HepG2 (cell line): ENCODE results near the gene NACAD. TPM values are rescaled to one million over a fixed set of nuclear protein-coding genes. Genes with fewer than 3 reads are reported as not detected.
A peak's percentile ranks its signal among the peaks of the same experiment; 100 is the strongest.

Experiments
- ATAC-seq: fragments of 200-7000 bp; cut with Tn5 transposase; 3 replicates; pipeline ENCODE4 v1.9.1; 2020; ENCODE audit warnings: mild to moderate bottlenecking, moderate library complexity
- BruUV-seq: library from RNA; stranded (reverse); fragments of 400-500 nt; replicated peaks from 2 replicates; lab custom pipeline; 2021; lab: Mats Ljungman, UMichigan
- CTCF ChIA-PET: fragments of 300-600 bp; formaldehyde crosslinking; extraction: SDS; loops from one replicate; lab custom pipeline; 2021; ENCODE audit warnings: low total read pairs, inconsistent platforms, low intra/inter-chr PET ratio; lab: Yijun Ruan, JAX
- POLR2A ChIA-PET: fragments of 350-600 bp; sonication (Branson Sonifier 250); formaldehyde crosslinking; loops from one replicate; lab custom pipeline; 2020; ENCODE audit warnings: antibody characterized with exemption, inconsistent platforms; lab: Yijun Ruan, JAX
- DNase-seq: peaks from one replicate; pipeline ENCODE4 v3.0.0-alpha.2; 2015; ENCODE audit warnings: low spot score
- FAIRE-seq: peaks from 3 replicates; lab custom pipeline; 2011; peaks lifted over from hg19 to GRCh38; lab: Jason Lieb, UNC
- H2AFZ ChIP-seq: one replicate; pipeline ENCODE4 v1.6.1; 2011; ENCODE audit warnings: low read length, inconsistent platforms
- H3K27ac ChIP-seq: fragments of 300-600 bp; 3 replicates; pipeline ENCODE4 v1.8.0; 2011; ENCODE audit warnings: mixed run types, mild to moderate bottlenecking, mixed read lengths, low read length, inconsistent platforms; ENCODE audit not compliant: insufficient read depth; ENCODE audit errors: extremely low read length
- H3K27me3 ChIP-seq, 2 experiments: fragments of 200-600 bp in 1 of 2; 2 replicates in 1 of 2; 3 replicates in 1 of 2; pipeline versions ENCODE4 v1.6.0 to v1.8.0; 2011; ENCODE audit warnings: low read length in 2 of 2, mild to moderate bottlenecking in 2 of 2, moderate library complexity in 2 of 2, inconsistent platforms in 1 of 2; ENCODE audit not compliant: insufficient read depth in 2 of 2, control insufficient read depth in 1 of 2
- H3K36me3 ChIP-seq, 2 experiments: fragments of 200-600 bp in 1 of 2; replicated peaks in 1 of 2; 2 replicates in 1 of 2; 3 replicates in 1 of 2; pipeline versions ENCODE4 v1.5.1 to v1.8.0; 2011; ENCODE audit warnings: low read length in 2 of 2, inconsistent platforms in 1 of 2; ENCODE audit not compliant: insufficient read depth in 2 of 2, control insufficient read depth in 1 of 2
- H3K4me1 ChIP-seq: 2 replicates; pipeline ENCODE4 v1.5.1; 2012; ENCODE audit warnings: low read length, inconsistent platforms; ENCODE audit not compliant: insufficient read depth
- H3K4me2 ChIP-seq: 2 replicates; pipeline ENCODE4 v1.6.0; 2011; ENCODE audit warnings: low read depth, low read length, inconsistent platforms
- H3K4me3 ChIP-seq, 3 experiments: fragments of 200-600 bp in 1 of 3; sonication (generic), shearing (Covaris generic) in 1 of 3; replicated peaks in 1 of 3; 2 replicates each; pipeline ENCODE4 v1.5.1; 2011 to 2016; ENCODE audit warnings: low read length in 3 of 3, inconsistent platforms in 2 of 3, low read depth in 2 of 3, mild to moderate bottlenecking in 2 of 3, control low read depth in 1 of 3, mixed read lengths in 1 of 3; ENCODE audit not compliant: insufficient read depth in 1 of 3
- H3K79me2 ChIP-seq: one replicate; pipeline ENCODE4 v1.6.1; 2011; ENCODE audit warnings: low read length, inconsistent platforms; ENCODE audit not compliant: insufficient read depth
- H3K9ac ChIP-seq: 2 replicates; pipeline ENCODE4 v1.6.0; 2011; ENCODE audit warnings: mild to moderate bottlenecking, low read depth, low read length, inconsistent platforms; ENCODE audit not compliant: insufficient read depth
- H3K9me3 ChIP-seq: 2 replicates; pipeline ENCODE4 v1.5.1; 2012; ENCODE audit warnings: mild to moderate bottlenecking, low read length
- H4K20me1 ChIP-seq: 2 replicates; pipeline ENCODE4 v1.6.0; 2011; ENCODE audit warnings: inconsistent platforms, mild to moderate bottlenecking, low read length, moderate library complexity; ENCODE audit not compliant: insufficient read depth
- CCAR2 ChIP-seq: fragments of 200-400 bp; formaldehyde crosslinking; optimal IDR thresholded peaks from 2 replicates; pipeline ENCODE3; 2018; ENCODE audit warnings: low read depth, mild to moderate bottlenecking, low read length, moderate library complexity
- HNRNPH1 ChIP-seq: fragments of 200-400 bp; formaldehyde crosslinking; optimal IDR thresholded peaks from 2 replicates; pipeline ENCODE3; 2017; ENCODE audit warnings: mild to moderate bottlenecking, low read depth, low read length
- HNRNPUL1 ChIP-seq: fragments of 200-400 bp; formaldehyde crosslinking; IDR thresholded peaks from 2 replicates; pipeline ENCODE4 v1.6.1; 2017; ENCODE audit warnings: low read depth, mild to moderate bottlenecking, low read length, moderate library complexity
- KAT2B ChIP-seq: fragments of 150-350 bp; IDR thresholded peaks from 2 replicates; pipeline ENCODE4 v1.6.1; 2014; ENCODE audit warnings: low read depth, low read length, borderline replicate concordance
- MAFG ChIP-seq: sonication (generic); formaldehyde crosslinking; IDR thresholded peaks from 2 replicates; pipeline ENCODE4 v1.5.1; 2020; ENCODE audit warnings: mild to moderate bottlenecking, missing genetic modification reagents
- POLR2AphosphoS2 ChIP-seq: IDR thresholded peaks from 2 replicates; pipeline ENCODE4 v1.6.1; 2011; ENCODE audit warnings: low read depth, low read length, improper control_type of control experiment
- SPEN ChIP-seq: sonication (generic); formaldehyde crosslinking; IDR thresholded peaks from 2 replicates; pipeline ENCODE4 v1.5.1; 2020; ENCODE audit warnings: low read depth, mild to moderate bottlenecking, missing genetic modification reagents
- SSRP1 ChIP-seq: IDR thresholded peaks from 2 replicates; pipeline ENCODE4 v1.6.1; 2016; ENCODE audit warnings: control low read depth
- ZNF558 ChIP-seq: sonication (generic); formaldehyde crosslinking; IDR thresholded peaks from 2 replicates; pipeline ENCODE4 v1.9.0; 2022; ENCODE audit warnings: mild to moderate bottlenecking, missing genetic modification reagents, borderline replicate concordance
- ZNF780A ChIP-seq: sonication (generic); formaldehyde crosslinking; IDR thresholded peaks from 2 replicates; pipeline ENCODE4 v1.8.0; 2022; ENCODE audit warnings: mild to moderate bottlenecking, missing genetic modification reagents, moderate library complexity
- ZZZ3 ChIP-seq: sonication (generic); formaldehyde crosslinking; IDR thresholded peaks from 2 replicates; pipeline ENCODE4 v1.4.0; 2020; ENCODE audit warnings: missing genetic modification reagents, mild to moderate bottlenecking, borderline replicate concordance
- WGBS: methylation state at CpG from one replicate; pipeline ENCODE4 v1.1.6; 2017; ENCODE audit warnings: low lambda C conversion rate; 5-methylcytosine and 5-hydroxymethylcytosine counted together
- in situ Hi-C: cut with HindIII; loops from 2 replicates; pipeline ENCODE4 v1.10.0; 2017; ENCODE audit warnings: low pct_unique_long_range_greater_than_20kb; ENCODE audit not compliant: extremely low pct_ligation_motif_present
- intact Hi-C: fragments of 100-400 bp; cut with micrococcal nuclease; formaldehyde crosslinking; loops from one replicate; pipeline ENCODE4 v1.10.0; 2022; ENCODE audit not compliant: unreplicated experiment
- polyA plus RNA-seq, 8 experiments: library from polyadenylated mRNA; depleted of rRNA in 3 of 8; stranded (reverse) in 7 of 8; unstranded in 1 of 8; fragments of >200 nt; fragmentation: Illumina TruSeq in 4 of 8; extraction: Trizol in 4 of 8; gene quantifications; 2 replicates each; pipeline versions ENCODE4 v1.2.1 to v1.2.3, GENCODE V29; 2011 to 2016; ENCODE audit warnings: low read depth in 4 of 8, missing spikeins in 1 of 8, mixed read lengths in 1 of 8; ENCODE audit not compliant: insufficient read depth in 1 of 8
- total RNA-seq, 5 experiments: library from RNA; depleted of rRNA; stranded (reverse); fragments of >200 nt; fragmentation: Illumina TruSeq; extraction: Trizol; gene quantifications; 2 replicates each; pipeline ENCODE4 v1.2.3, GENCODE V29; 2016; ENCODE audit warnings: low read depth in 1 of 5
- TF ChIP-seq, protein P1 (sequence below): sonication (generic); formaldehyde crosslinking; IDR thresholded peaks from 2 replicates; pipeline ENCODE4 v1.8.0; 2022; ENCODE audit warnings: missing genetic modification reagents, mild to moderate bottlenecking, moderate library complexity, borderline replicate concordance
- TF ChIP-seq, protein P2 (sequence below): IDR thresholded peaks from 2 replicates; pipeline ENCODE4 v1.6.1; 2012; ENCODE audit warnings: inconsistent platforms
- TF ChIP-seq, protein P3 (sequence below): fragments of 450-650 bp; IDR thresholded peaks from 2 replicates; pipeline ENCODE4 v1.6.1; 2016

NACAD gene
- total and polyA plus RNA-seq, 2 of the 13 experiments (the other 11 are each of a cell fraction or from before 2014, with no cell fraction given): 0.04 TPM; not detected in 1

DNA sequence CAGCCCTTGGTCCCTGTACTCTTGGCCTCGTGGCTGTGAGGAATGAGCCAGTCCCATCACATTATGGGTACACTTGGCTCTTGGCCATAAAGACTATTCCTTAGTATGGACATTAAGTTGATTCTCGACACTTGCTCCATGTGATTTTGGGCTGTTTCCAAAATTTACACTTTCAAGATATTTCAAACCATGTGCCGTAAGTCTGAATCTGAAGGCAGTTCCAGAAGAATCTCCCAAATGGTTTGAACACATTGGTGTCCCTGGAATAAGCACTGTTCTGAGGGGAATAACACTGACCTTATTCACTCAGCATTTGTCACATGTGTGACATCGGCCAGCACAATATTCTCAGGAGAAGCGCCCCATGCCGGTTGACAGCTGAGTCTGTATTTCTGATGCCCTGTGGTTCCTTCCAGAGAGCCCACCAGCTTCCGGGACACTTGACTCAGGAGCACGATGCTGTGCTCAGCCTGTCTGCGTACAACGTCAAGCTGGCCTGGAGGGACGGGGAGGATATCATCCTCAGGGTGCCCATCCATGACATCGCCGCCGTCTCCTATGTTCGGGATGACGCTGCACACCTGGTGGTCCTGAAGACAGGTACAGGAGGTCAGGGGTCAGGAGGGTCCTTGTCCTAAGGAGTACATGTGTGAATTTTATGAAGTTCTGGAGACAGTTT, 24.6 kb downstream of the NACAD start:
- in situ Hi-C loops: no loop called here

DNA sequence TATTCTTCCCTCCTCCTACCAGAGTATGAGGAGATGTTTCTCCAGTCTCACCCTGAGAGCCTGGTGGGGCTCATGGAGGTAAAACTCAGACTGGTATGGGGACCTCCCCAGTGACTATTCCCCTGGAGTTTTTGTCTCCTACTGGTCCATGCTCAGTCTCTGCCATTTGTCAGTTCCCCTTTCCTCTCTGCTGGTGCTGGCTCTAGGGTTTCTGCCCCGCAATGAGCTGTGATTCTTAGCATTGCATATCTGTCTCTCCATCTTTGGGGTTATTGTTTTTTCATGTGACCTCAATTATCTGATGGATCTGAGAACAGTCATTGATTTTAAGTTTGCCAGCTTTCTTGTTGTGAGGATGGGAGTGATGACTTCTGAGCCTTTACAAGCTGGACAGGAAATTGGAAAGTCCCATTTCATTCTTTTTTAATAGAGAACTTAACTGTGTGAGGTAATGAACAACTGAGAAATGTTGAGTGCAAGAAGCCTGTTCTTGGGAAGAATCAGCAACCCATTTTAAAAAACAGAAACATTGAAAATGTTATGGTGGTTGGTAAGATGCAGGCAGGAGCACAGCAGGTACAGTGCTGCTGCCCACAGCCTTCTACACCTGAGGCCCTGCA, 26.9 kb downstream of the NACAD start:
- ChIA-PET CTCF (no interaction called here), POLR2A (no interaction called here)
- no peaks in the 10 kb centered on the region for H4K20me1 ChIP-seq
- H3K27me3 ChIP-seq: no peaks in the 10 kb centered on the region
- in situ Hi-C loops: no loop called here
- H3K9ac ChIP-seq: no peak overlapping the region
- H3K79me2 ChIP-seq: no peaks in the 10 kb centered on the region
- no peaks in the 10 kb centered on the region for H3K4me1 ChIP-seq
- intact Hi-C loops: no loop called here
- H3K9me3 ChIP-seq: no peaks in the 10 kb centered on the region
- no peak overlapping the region for H3K4me3 ChIP-seq
- H3K4me2 ChIP-seq: no peak overlapping the region
- ATAC-seq: no peak
- 100% methylated on average over 1 of the region's 1 CpG for WGBS
- H3K36me3 ChIP-seq: peaks cover 0 to 14% of the 10 kb centered on the region in 2 experiments; a peak in 4 of 5 replicates
- no peak overlapping the region for H2AFZ ChIP-seq
- no peak for DNase-seq
- H3K27ac ChIP-seq: no peak overlapping the region
- no TSS peak for BruUV-seq
- no peak for FAIRE-seq
- no peak for TF ChIP-seq MAFG (CRISPR knock-in tag)
- no peak for TF ChIP-seq HNRNPUL1
- no peak for TF ChIP-seq POLR2AphosphoS2
- TF ChIP-seq KAT2B: no peak
- TF ChIP-seq, protein P1, sequence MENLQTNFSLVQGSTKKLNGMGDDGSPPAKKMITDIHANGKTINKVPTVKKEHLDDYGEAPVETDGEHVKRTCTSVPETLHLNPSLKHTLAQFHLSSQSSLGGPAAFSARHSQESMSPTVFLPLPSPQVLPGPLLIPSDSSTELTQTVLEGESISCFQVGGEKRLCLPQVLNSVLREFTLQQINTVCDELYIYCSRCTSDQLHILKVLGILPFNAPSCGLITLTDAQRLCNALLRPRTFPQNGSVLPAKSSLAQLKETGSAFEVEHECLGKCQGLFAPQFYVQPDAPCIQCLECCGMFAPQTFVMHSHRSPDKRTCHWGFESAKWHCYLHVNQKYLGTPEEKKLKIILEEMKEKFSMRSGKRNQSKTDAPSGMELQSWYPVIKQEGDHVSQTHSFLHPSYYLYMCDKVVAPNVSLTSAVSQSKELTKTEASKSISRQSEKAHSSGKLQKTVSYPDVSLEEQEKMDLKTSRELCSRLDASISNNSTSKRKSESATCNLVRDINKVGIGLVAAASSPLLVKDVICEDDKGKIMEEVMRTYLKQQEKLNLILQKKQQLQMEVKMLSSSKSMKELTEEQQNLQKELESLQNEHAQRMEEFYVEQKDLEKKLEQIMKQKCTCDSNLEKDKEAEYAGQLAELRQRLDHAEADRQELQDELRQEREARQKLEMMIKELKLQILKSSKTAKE: no peak
- no peak for TF ChIP-seq SPEN
- TF ChIP-seq HNRNPH1: no peak
- no peak for TF ChIP-seq ZZZ3 (CRISPR knock-in tag)
- TF ChIP-seq, protein P2, sequence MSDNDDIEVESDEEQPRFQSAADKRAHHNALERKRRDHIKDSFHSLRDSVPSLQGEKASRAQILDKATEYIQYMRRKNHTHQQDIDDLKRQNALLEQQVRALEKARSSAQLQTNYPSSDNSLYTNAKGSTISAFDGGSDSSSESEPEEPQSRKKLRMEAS: no peak
- no peak for TF ChIP-seq SSRP1 (CRISPR knock-in tag)
- no peak for TF ChIP-seq ZNF780A (CRISPR knock-in tag)
- TF ChIP-seq ZNF558 (CRISPR knock-in tag): no peak

More for the DNA sequence above, 24.6 kb downstream of the NACAD start:
- no peaks in the 10 kb centered on the region for H3K4me1 ChIP-seq
- FAIRE-seq (no peak), DNase-seq (no peak), ATAC-seq (no peak)
- no peaks in the 10 kb centered on the region for H3K27me3 ChIP-seq
- H3K4me3 ChIP-seq: no peak overlapping the region
- WGBS: over 99% methylated on average over 12 of the region's 16 CpGs
- BruUV-seq: no TSS peak
- ChIA-PET POLR2A (no interaction called here), CTCF (no interaction called here)
- no peak overlapping the region for H3K27ac ChIP-seq
- no peaks in the 10 kb centered on the region for H3K9me3 ChIP-seq
- H3K4me2 ChIP-seq: no peak overlapping the region
- H3K79me2 ChIP-seq: no peaks in the 10 kb centered on the region
- peaks cover 3 to 23% of the 10 kb centered on the region in 2 experiments for H3K36me3 ChIP-seq
- intact Hi-C loops: no loop called here
- no peaks in the 10 kb centered on the region for H4K20me1 ChIP-seq
- H3K9ac ChIP-seq: no peak overlapping the region
- TF ChIP-seq, protein P3, sequence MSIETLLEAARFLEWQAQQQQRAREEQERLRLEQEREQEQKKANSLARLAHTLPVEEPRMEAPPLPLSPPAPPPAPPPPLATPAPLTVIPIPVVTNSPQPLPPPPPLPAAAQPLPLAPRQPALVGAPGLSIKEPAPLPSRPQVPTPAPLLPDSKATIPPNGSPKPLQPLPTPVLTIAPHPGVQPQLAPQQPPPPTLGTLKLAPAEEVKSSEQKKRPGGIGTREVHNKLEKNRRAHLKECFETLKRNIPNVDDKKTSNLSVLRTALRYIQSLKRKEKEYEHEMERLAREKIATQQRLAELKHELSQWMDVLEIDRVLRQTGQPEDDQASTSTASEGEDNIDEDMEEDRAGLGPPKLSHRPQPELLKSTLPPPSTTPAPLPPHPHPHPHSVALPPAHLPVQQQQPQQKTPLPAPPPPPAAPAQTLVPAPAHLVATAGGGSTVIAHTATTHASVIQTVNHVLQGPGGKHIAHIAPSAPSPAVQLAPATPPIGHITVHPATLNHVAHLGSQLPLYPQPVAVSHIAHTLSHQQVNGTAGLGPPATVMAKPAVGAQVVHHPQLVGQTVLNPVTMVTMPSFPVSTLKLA: peak; percentile 62
- TF ChIP-seq CCAR2: no peak
- H2AFZ ChIP-seq: no peak overlapping the region
